Bronchial epithelial cell (primary cell): ENCODE results near the gene FMN1. TPM values are rescaled to one million over a fixed set of nuclear protein-coding genes. Genes with fewer than 3 reads are reported as not detected.
A peak's percentile ranks its signal among the peaks of the same experiment; 100 is the strongest.

Experiments
- DNase-seq: peaks from one replicate; pipeline ENCODE4 v3.0.0-alpha.2; 2010; ENCODE audit warnings: low read depth
- FAIRE-seq: peaks from 2 replicates; lab custom pipeline; 2011; peaks lifted over from hg19 to GRCh38; lab: Jason Lieb, UNC
- H3K27me3 ChIP-seq: 2 replicates; pipeline ENCODE4 v1.5.1; 2011; ENCODE audit warnings: low read length; ENCODE audit not compliant: control insufficient read depth, insufficient read depth
- H3K36me3 ChIP-seq: 2 replicates; pipeline ENCODE4 v1.5.1; 2011; ENCODE audit warnings: low read length; ENCODE audit not compliant: control insufficient read depth, insufficient read depth
- H3K4me3 ChIP-seq: 2 replicates; pipeline ENCODE4 v1.5.1; 2011; ENCODE audit warnings: mild to moderate bottlenecking, low read depth, low read length, control low read depth
- CTCF ChIP-seq: IDR thresholded peaks from 2 replicates; pipeline ENCODE4 v1.5.1; 2011; ENCODE audit warnings: mild to moderate bottlenecking, moderate library complexity, low read length, control low read depth, inconsistent platforms; ENCODE audit not compliant: insufficient read depth, severe bottlenecking
- total RNA-seq: library from RNA; depleted of rRNA; stranded (reverse); fragments of >200 nt; gene quantifications from 2 replicates; pipeline ENCODE4 v1.2.1, GENCODE V29; 2014

The FMN1 gene
- total RNA-seq, 1 donor from 2014 or later = 1.6 TPM

- H3K4me3 ChIP-seq = no peak overlapping the region
- FAIRE-seq (no peak), DNase-seq (no peak)
- no peak for TF ChIP-seq CTCF
- H3K36me3 ChIP-seq = no peaks in the 10 kb centered on the region
- no peaks in the 10 kb centered on the region for H3K27me3 ChIP-seq
These were observed 208.4 kb downstream of the FMN1 start for GRCh38 chr15:32986147-32986546.

- DNase-seq (no peak), FAIRE-seq (no peak)
- Histone ChIP-seq H3K4me3 (no peak overlapping the region), H3K27me3 (no peaks in the 10 kb centered on the region), H3K36me3 (no peaks in the 10 kb centered on the region)
- no peak for TF ChIP-seq CTCF
These were observed 210.8 kb downstream of the FMN1 start for GRCh38 chr15:32983679-32984078.

- H3K4me3 ChIP-seq = no peak overlapping the region
- DNase-seq (no peak), FAIRE-seq (no peak)
- no peaks in the 10 kb centered on the region for H3K36me3 ChIP-seq
- TF ChIP-seq CTCF = no peak
- H3K27me3 ChIP-seq = no peaks in the 10 kb centered on the region
These were observed 212.5 kb downstream of the FMN1 start for GRCh38 chr15:32982001-32982400.

- TF ChIP-seq CTCF = no peak
- Histone ChIP-seq H3K36me3 (no peaks in the 10 kb centered on the region), H3K4me3 (no peak overlapping the region), H3K27me3 (no peaks in the 10 kb centered on the region)
- no peak for FAIRE-seq
- DNase-seq = peak; percentile 61
These were observed 213.0 kb downstream of the FMN1 start for GRCh38 chr15:32981536-32981935.

GRCh38 chr15:32979710-32980109 is 214.8 kb downstream of the FMN1 start:
- no peak for TF ChIP-seq CTCF
- FAIRE-seq (no peak), DNase-seq (peak; percentile 89)
- H3K4me3 ChIP-seq = no peak overlapping the region
- no peaks in the 10 kb centered on the region for H3K36me3 ChIP-seq
- no peaks in the 10 kb centered on the region for H3K27me3 ChIP-seq

- FAIRE-seq (no peak), DNase-seq (peak; percentile 23)
- Histone ChIP-seq H3K4me3 (no peak overlapping the region), H3K36me3 (no peaks in the 10 kb centered on the region), H3K27me3 (no peaks in the 10 kb centered on the region)
- TF ChIP-seq CTCF = no peak
These were observed 217.0 kb downstream of the FMN1 start for GRCh38 chr15:32977506-32977905.
